Muscle layer of duodenum (tissue), 2 donors: ENCODE data around the gene XYLT2.
"Not testable (repeated sequence)": the region's sequence is repeated elsewhere in the genome, so short reads cannot be mapped to it uniquely, and the experiment has no call there.

Experiments
- H3K27ac ChIP-seq: one replicate; pipeline ENCODE4 v1.7.0; 2013; ENCODE audit warnings: mild to moderate bottlenecking, low read length
- H3K27me3 ChIP-seq: one replicate; pipeline ENCODE4 v1.7.0; 2013; ENCODE audit warnings: low read depth, mild to moderate bottlenecking, control low read depth, low read length
- H3K36me3 ChIP-seq, 2 donors: one replicate each; pipeline ENCODE4 v1.7.0; 2013; ENCODE audit warnings: low read length in 2 of 2, control low read depth in 1 of 2, mild to moderate bottlenecking in 1 of 2; ENCODE audit not compliant: insufficient read depth in 2 of 2, control insufficient read depth in 1 of 2
- H3K4me1 ChIP-seq, 2 donors: one replicate each; pipeline ENCODE4 v1.7.0; 2013; ENCODE audit warnings: low read length in 2 of 2, mild to moderate bottlenecking in 2 of 2, control low read depth in 1 of 2, moderate library complexity in 1 of 2; ENCODE audit not compliant: insufficient read depth in 2 of 2, control insufficient read depth in 1 of 2
- H3K4me3 ChIP-seq, 2 donors: one replicate each; pipeline ENCODE4 v1.7.0; 2013; ENCODE audit warnings: low read length in 2 of 2, low read depth in 1 of 2, mild to moderate bottlenecking in 1 of 2
- H3K9me3 ChIP-seq, 2 donors: one replicate each; pipeline ENCODE4 v1.7.0; 2013; ENCODE audit warnings: low read length in 2 of 2, control low read depth in 1 of 2, mild to moderate bottlenecking in 1 of 2; ENCODE audit not compliant: control insufficient read depth in 1 of 2
- donor health status: healthy.

The XYLT2 gene

DNA sequence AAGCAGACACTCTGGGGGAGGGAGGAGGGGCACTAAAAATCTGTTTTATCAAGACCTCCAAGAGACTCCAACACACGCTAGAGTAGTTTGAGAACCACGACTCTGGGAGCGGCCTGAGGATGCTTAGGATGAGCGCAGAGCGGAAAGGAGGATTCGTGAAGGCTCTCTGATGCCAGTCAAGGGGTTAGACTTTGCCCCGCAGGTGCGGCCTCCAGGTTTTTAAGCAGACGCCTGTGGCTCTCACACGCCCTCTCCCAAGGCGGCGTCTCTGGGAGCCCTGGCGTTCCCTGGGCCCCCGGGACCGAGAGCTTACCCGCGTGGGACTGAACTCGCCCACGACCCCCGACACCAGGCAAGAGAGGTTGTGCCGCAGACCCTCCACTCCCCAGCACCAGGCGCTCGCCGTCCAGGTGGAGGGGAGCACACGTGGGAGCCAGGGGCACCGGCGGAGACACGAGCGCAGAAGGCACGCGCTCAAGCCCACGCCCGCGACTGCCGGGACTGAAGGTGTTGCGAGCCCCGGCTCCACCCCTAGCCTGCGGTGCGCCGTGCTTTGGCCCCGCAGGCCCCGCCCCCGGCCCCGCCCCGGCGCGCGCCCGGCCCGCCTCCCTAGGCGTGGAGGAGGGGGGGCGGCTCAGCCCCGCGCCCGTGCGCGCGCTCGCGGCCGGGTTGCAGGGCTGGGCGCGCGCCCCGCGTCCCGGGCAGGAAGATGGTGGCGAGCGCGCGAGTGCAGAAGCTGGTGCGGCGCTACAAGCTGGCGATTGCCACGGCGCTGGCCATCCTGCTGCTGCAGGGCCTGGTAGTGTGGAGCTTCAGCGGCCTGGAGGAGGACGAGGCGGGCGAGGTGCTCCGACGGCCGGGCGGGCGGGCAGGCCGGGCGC lies at the start of gene XYLT2:
Gene XYLT2, plus strand, starts transcription at position 695 of the 881 bp plus-strand sequence. Its CDS starts 15 bp downstream, at position 710.
- Histone ChIP-seq H3K27ac (peak within 1 kb of the TSS; percentile 51), H3K36me3 (no peaks in the 10 kb centered on the region), H3K9me3 (no peaks in the 10 kb centered on the region), H3K4me3 (peak within 1 kb of the TSS; percentile 74 to 82), H3K27me3 (no peaks in the 10 kb centered on the region), H3K4me1 (peaks cover 13 to 25% of the 10 kb centered on the region in 2 donors)

GRCh38 chr17:50297407-50297865 lies 48.5 kb upstream of the XYLT2 start:
- no peak overlapping the region for H3K27ac ChIP-seq
- no peak overlapping the region for H3K4me3 ChIP-seq
- no peaks in the 10 kb centered on the region for H3K9me3 ChIP-seq
- no peaks in the 10 kb centered on the region for H3K27me3 ChIP-seq
- H3K4me1 ChIP-seq = no peaks in the 10 kb centered on the region
- no peaks in the 10 kb centered on the region for H3K36me3 ChIP-seq

DNA sequence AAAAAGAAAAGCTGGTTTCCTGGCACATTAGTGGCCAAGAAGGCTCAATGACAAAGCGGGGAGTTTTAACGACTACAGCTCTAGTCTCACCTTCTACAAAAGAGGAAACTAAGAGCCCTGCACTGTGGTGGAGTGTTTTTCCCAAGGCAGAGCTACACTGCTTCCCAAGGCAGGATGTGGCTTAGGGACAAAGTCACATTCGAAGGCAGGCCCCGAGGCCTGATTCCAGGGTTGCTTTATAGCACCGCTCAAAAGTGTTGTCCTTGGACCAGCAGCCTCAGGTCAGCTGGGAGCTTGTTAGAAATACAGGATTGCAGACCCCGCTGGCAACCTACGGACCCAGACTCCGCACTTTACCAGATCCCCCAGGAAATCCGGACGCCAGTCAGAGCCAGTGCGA lies 47.9 kb upstream of the XYLT2 start:
- H3K9me3 ChIP-seq = no peaks in the 10 kb centered on the region
- H3K27ac ChIP-seq = no peak overlapping the region
- no peaks in the 10 kb centered on the region for H3K36me3 ChIP-seq
- no peaks in the 10 kb centered on the region for H3K27me3 ChIP-seq
- H3K4me3 ChIP-seq = no peak overlapping the region
- no peaks in the 10 kb centered on the region for H3K4me1 ChIP-seq

- Histone ChIP-seq H3K9me3 (no peaks in the 10 kb centered on the region), H3K4me3 (no peak overlapping the region), H3K27me3 (no peaks in the 10 kb centered on the region)
Measured at GRCh38 chr17:50299776-50300175, 46.1 kb upstream of the XYLT2 start.

DNA sequence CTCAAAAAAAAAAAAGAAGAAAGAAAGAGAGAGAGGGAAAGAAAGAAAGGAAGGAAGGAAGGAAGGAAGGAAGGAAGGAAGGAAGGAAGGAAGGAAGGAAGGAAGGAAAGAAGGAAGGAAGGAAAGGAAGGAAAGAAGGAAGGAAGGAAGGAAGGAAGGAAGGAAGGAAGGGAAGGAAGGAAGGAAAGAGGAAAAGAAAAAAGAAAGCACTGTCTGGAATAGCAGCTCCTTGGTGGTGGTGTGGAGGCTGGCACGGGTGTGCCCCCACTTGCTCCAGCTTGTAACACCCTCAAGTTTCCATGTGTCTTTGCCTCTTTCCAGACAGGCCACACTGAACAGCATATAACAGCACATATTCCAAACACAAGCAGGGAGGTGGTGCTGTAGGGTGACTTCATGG lies 45.1 kb upstream of the XYLT2 start:
- H3K4me1 ChIP-seq = peaks cover 7 to 13% of the 10 kb centered on the region in 2 donors
- not testable (repeated sequence) for H3K4me3 ChIP-seq, H3K9me3 ChIP-seq, H3K36me3 ChIP-seq, H3K27ac ChIP-seq, H3K27me3 ChIP-seq

More at GRCh38 chr17:50299776-50300175, 46.1 kb upstream of the XYLT2 start:
- Histone ChIP-seq H3K27ac (no peak overlapping the region), H3K4me1 (peaks cover 4 to 6% of the 10 kb centered on the region in 2 donors), H3K36me3 (no peaks in the 10 kb centered on the region)

DNA sequence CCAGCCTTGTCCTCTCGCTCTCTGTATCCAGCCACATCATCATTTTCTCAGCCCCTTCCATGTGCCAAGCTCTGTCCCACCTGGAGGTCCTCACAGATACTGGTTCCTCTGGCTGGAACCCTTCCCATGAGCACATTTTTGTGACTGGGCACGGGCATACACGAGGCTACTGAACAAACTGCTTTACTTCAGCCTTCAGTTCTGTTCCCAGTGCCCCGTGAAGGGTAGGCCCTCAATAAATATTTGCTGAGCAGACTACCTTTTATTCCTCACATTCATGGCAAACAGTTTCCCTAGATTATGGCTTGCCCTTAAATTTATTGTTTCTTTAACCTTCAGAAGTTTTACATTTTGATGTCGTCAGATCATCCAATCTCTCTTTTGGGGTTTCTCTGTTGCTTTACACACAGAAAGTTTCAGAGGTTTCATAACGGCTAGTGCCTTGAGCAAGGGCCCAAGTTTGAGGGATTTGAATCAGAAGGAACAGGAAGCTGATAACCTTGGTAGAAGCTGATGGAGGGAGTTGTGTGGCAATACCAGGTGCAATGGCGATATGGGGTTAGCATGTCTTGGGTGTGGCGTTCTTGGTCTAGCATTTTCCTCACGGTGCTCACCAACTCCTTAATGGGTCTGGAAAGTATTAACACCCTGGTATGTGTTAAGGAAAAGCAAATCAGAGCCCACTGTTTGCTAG lies 43.9 kb upstream of the XYLT2 start:
- no peak overlapping the region for H3K27ac ChIP-seq
- no peaks in the 10 kb centered on the region for H3K9me3 ChIP-seq
- peaks cover 7 to 13% of the 10 kb centered on the region in 2 donors for H3K4me1 ChIP-seq
- no peaks in the 10 kb centered on the region for H3K27me3 ChIP-seq
- no peaks in the 10 kb centered on the region for H3K36me3 ChIP-seq
- H3K4me3 ChIP-seq = no peak overlapping the region

DNA sequence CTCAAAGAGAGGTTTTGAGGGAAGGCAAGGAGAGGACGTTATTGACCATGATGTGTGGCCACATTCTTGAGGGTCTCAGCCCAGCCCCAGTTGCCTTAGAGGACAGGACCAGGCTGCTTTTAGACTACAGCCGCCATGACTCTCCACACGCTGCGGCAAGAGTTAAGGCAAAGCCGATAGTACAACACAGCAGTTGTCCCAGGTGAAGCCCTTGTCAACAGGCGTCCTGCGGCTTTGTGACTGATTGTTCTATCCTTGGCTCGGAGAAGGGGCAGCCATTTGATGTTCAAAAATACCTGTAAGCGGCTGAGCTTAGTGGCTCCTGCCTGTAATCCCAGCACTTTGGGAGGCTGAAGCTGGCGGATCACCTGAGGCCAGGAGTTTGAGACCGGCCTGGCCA lies 42.9 kb upstream of the XYLT2 start:
- Histone ChIP-seq H3K36me3 (no peaks in the 10 kb centered on the region), H3K27ac (no peak overlapping the region), H3K4me1 (peaks cover 7 to 13% of the 10 kb centered on the region in 2 donors), H3K9me3 (no peaks in the 10 kb centered on the region), H3K27me3 (no peaks in the 10 kb centered on the region), H3K4me3 (no peak overlapping the region)

- Histone ChIP-seq H3K36me3 (no peaks in the 10 kb centered on the region), H3K27ac (no peak overlapping the region), H3K9me3 (no peaks in the 10 kb centered on the region), H3K4me3 (no peak overlapping the region), H3K4me1 (peaks cover 7 to 13% of the 10 kb centered on the region in 2 donors), H3K27me3 (no peaks in the 10 kb centered on the region)
Measured at GRCh38 chr17:50303596-50303995, 42.3 kb upstream of the XYLT2 start.

DNA sequence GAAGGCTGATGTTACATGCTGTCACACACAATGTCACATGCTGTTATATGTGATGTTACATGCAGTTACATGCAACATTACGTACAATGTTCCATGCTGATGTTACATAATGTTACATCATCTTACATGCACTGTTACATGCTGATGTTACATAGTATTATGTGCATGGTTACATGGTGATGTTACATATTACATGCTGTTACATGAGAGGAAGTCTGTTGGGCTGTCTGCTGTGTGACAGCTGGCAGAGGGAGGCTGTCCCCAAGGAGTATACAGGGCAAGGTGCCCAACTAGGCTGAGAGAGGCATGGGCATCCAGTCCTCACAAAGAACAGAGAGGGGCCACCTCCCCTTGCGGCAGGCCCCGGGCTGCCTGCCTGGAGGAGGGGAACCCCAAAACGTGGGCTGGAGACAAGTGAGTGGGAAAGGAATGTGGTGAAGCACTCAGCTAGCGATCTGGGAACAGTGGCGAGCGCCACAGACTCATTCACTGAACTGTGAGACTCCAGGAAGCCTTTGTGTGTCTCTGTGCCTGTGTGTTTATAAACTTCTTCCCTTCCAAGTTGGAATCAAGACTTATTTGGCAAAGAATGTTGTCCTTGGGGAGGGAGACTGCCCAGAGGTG lies 41.0 kb upstream of the XYLT2 start:
- no peaks in the 10 kb centered on the region for H3K36me3 ChIP-seq
- H3K9me3 ChIP-seq = no peaks in the 10 kb centered on the region
- peaks cover 7 to 13% of the 10 kb centered on the region in 2 donors for H3K4me1 ChIP-seq
- H3K27ac ChIP-seq = no peak overlapping the region
- H3K4me3 ChIP-seq = no peak overlapping the region
- no peaks in the 10 kb centered on the region for H3K27me3 ChIP-seq

DNA sequence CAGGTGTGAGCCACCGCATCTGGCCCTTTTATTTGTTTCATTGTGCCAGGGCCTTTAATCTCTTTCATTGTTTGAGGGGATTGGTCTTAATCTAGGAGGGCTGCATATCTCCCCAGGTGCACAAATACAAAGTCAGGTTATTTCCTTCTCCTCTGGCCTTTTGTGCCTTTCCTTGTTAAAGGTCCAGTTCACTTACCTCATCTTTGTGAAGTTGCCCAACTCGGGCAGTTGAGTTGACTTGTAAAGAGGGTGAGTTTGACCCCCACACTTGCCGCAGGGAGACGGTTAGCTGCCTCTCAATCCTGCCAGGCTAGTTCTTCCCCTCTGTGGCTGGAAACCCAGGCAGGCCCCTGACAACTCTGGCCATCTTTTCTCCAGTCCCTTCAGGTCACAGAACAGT lies 38.3 kb upstream of the XYLT2 start:
- H3K27ac ChIP-seq = no peak overlapping the region

DNA sequence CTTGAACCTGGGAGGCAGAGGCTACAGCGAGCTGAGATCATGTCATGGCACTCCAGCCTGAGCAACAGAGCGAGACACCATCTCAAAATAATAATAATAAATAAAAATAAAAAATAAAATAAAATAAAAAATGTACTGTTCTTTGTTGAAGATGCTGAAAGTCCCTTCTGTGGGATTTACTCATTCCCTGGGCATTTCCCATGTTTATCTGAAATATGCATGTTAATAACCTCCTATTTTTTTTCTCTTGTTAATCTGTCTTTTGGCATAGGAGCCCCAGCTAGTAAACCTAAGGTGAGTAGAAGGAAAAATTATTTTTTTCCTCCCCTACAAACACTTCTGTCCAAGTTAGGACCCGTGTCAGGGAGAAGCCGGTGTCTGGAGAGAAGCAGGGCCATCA lies 37.3 kb upstream of the XYLT2 start:
- Histone ChIP-seq H3K4me3 (no peak overlapping the region), H3K9me3 (no peaks in the 10 kb centered on the region), H3K27me3 (no peaks in the 10 kb centered on the region), H3K27ac (no peak overlapping the region), H3K4me1 (peaks cover 7 to 13% of the 10 kb centered on the region in 2 donors), H3K36me3 (no peaks in the 10 kb centered on the region)

More for the DNA sequence above, 38.3 kb upstream of the XYLT2 start:
- Histone ChIP-seq H3K27me3 (no peaks in the 10 kb centered on the region), H3K4me3 (no peak overlapping the region), H3K9me3 (no peaks in the 10 kb centered on the region), H3K4me1 (peaks cover 7 to 13% of the 10 kb centered on the region in 2 donors), H3K36me3 (no peaks in the 10 kb centered on the region)
